ENCODE results near the gene CEACAM19.

- TF ChIP-seq MAX (IDR thresholded peaks at IDR 0.05; ENCODE audit: insufficient read depth, insufficient read length) (no peak), CTCF (IDR thresholded peaks at IDR 0.05; ENCODE audit: extremely low read depth in 1 of 2, insufficient read depth in 1 of 2, low read depth in 1 of 2, low read length in 2 of 2) (peak; percentile 62 to 76), POLR2A (IDR thresholded peaks at IDR 0.05; ENCODE audit: low read depth, low read length) (no peak), EZH2 (IDR thresholded peaks at IDR 0.05; ENCODE audit: borderline replicate concordance, low read depth, low read length, severe bottlenecking) (no peak), POLR2AphosphoS5 (IDR thresholded peaks at IDR 0.05; ENCODE audit: insufficient read depth, low read depth, low read length) (no peak), MYC (IDR thresholded peaks at IDR 0.05; ENCODE audit: low read depth, low read length) (no peak), GATA2 (IDR thresholded peaks at IDR 0.05; ENCODE audit: insufficient read depth, insufficient read length, low read depth, low read length) (no peak), FOS (IDR thresholded peaks at IDR 0.05; ENCODE audit: borderline replicate concordance, insufficient read depth, low read length) (no peak), JUN (IDR thresholded peaks at IDR 0.05; ENCODE audit: borderline replicate concordance, insufficient read depth, insufficient read length, low read depth) (no peak)
Measured at GRCh38 chr19:44653977-44654774, 17.1 kb upstream of the CEACAM19 start.
